AG09319 (cell line): Measurements from ENCODE around the gene EEIG1.

Experiments used
- DNase-seq: peaks from one replicate; pipeline ENCODE4 v3.0.0-alpha.2; 2010; ENCODE audit warnings: low read depth; ENCODE audit errors: extremely low read depth
- CTCF ChIP-seq: IDR thresholded peaks from 2 replicates; pipeline ENCODE4 v1.5.1; 2011; ENCODE audit warnings: low read depth, mild to moderate bottlenecking, inconsistent platforms, low read length, moderate library complexity

The EEIG1 gene

GRCh38 chr9:127958728-127959127 lies 22.1 kb downstream of the EEIG1 start:
- no peak for TF ChIP-seq CTCF
- no peak for DNase-seq

- DNase-seq = no peak
- TF ChIP-seq CTCF = peak; percentile 2
These were observed 25.3 kb downstream of the EEIG1 start for GRCh38 chr9:127955294-127956015.

- no peak for TF ChIP-seq CTCF
- DNase-seq = no peak
These were observed 25.9 kb downstream of the EEIG1 start for GRCh38 chr9:127954831-127955293.

GRCh38 chr9:127953768-127954505 lies 26.9 kb downstream of the EEIG1 start:
- no peak for DNase-seq
- no peak for TF ChIP-seq CTCF

GRCh38 chr9:127953154-127953553 lies 27.6 kb downstream of the EEIG1 start:
- DNase-seq = no peak
- TF ChIP-seq CTCF = no peak

GRCh38 chr9:127950513-127951289 lies 30.1 kb downstream of the EEIG1 start:
- no peak for TF ChIP-seq CTCF
- no peak for DNase-seq
